PC-9 (cell line): Measurements from ENCODE around the gene SHKBP1. TPM values are rescaled to one million over a fixed set of nuclear protein-coding genes. Genes with fewer than 3 reads are reported as not detected.
"Not testable (repeated sequence)": the region's sequence is repeated elsewhere in the genome, so short reads cannot be mapped to it uniquely, and the experiment has no call there.

ENCODE experiments used
- BruUV-seq: library from RNA; stranded (reverse); fragments of 400-500 nt; replicated peaks from 2 replicates; lab custom pipeline; 2021; lab: Mats Ljungman, UMichigan
- CTCF ChIA-PET: fragments of 300-600 bp; sonication (Branson Sonifier 250); formaldehyde crosslinking; loops from one replicate; lab custom pipeline; 2022; ENCODE audit warnings: antibody characterized with exemption; lab: Charles Lee
- POLR2A ChIA-PET: fragments of 300-600 bp; sonication (Branson Sonifier 250); formaldehyde crosslinking; loops from one replicate; lab custom pipeline; 2022; ENCODE audit warnings: antibody characterized with exemption; ENCODE audit not compliant: unreplicated experiment; lab: Charles Lee
- DNase-seq, 2 experiments: peaks; one replicate each; pipeline versions ENCODE4 v3.0.0 to v3.0.0-alpha.2; 2015 to 2022; ENCODE audit warnings: mixed read lengths in 1 of 2
- H2AFZ ChIP-seq: fragments of 200-600 bp; sonication (generic); 2 replicates; pipeline ENCODE4 v1.8.1; 2017; ENCODE audit warnings: antibody characterized with exemption
- H3F3A ChIP-seq: fragments of 200-600 bp; sonication (generic); 2 replicates; pipeline ENCODE4 v1.8.1; 2017; ENCODE audit warnings: antibody characterized with exemption, mild to moderate bottlenecking, low read depth; ENCODE audit not compliant: insufficient read depth
- H3K27ac ChIP-seq: fragments of 200-600 bp; sonication (generic); 2 replicates; pipeline ENCODE4 v1.6.1; 2016; ENCODE audit warnings: mixed run types
- H3K27me3 ChIP-seq: fragments of 200-600 bp; sonication (generic); 2 replicates; pipeline ENCODE4 v1.6.1; 2016; ENCODE audit warnings: low read depth, mixed run types; ENCODE audit not compliant: insufficient read depth
- H3K36me3 ChIP-seq: fragments of 200-600 bp; sonication (generic); 2 replicates; pipeline ENCODE4 v1.6.1; 2016; ENCODE audit warnings: low read depth, mixed run types
- H3K4me1 ChIP-seq: fragments of 200-600 bp; sonication (generic); replicated peaks from 2 replicates; pipeline ENCODE4 v1.6.1; 2016; ENCODE audit warnings: mixed run types; ENCODE audit not compliant: insufficient read depth
- H3K4me2 ChIP-seq: fragments of 200-600 bp; sonication (generic); 2 replicates; pipeline ENCODE4 v1.6.1; 2017; ENCODE audit warnings: mixed run types
- H3K4me3 ChIP-seq: fragments of 200-600 bp; sonication (generic); 2 replicates; pipeline ENCODE4 v1.6.1; 2016; ENCODE audit warnings: mixed run types
- H3K79me2 ChIP-seq: fragments of 200-600 bp; sonication (generic); 2 replicates; pipeline ENCODE4 v1.6.1; 2017; ENCODE audit warnings: low read depth, mixed run types
- H3K9me2 ChIP-seq: fragments of 200-600 bp; sonication (generic); 2 replicates; pipeline ENCODE4 v1.8.1; 2017; ENCODE audit warnings: mild to moderate bottlenecking; ENCODE audit not compliant: insufficient read depth
- H3K9me3 ChIP-seq: fragments of 200-600 bp; sonication (generic); 2 replicates; pipeline ENCODE4 v1.8.1; 2016; ENCODE audit warnings: low read depth; ENCODE audit not compliant: insufficient read depth
- H4K20me1 ChIP-seq: fragments of 200-600 bp; sonication (generic); 2 replicates; pipeline ENCODE4 v1.8.1; 2017; ENCODE audit not compliant: insufficient read depth
- EZH2 ChIP-seq: fragments of 200-600 bp; sonication (generic); IDR thresholded peaks from 2 replicates; pipeline ENCODE4 v1.8.0; 2017; ENCODE audit warnings: antibody characterized with exemption, low read depth
- intact Hi-C: fragments of 100-400 bp; cut with micrococcal nuclease; formaldehyde crosslinking; loops from one replicate; pipeline ENCODE4 v1.10.0; 2022; ENCODE audit not compliant: unreplicated experiment
- total RNA-seq: library from RNA; stranded (reverse); gene quantifications from 2 replicates; pipeline ENCODE4 v1.2.3, GENCODE V29; 2021
- TF ChIP-seq, protein P1 (sequence below): fragments of 200-600 bp; sonication (generic); conservative IDR thresholded peaks from 2 replicates; pipeline ENCODE4 v1.6.1; 2017; ENCODE audit warnings: mixed run types, antibody characterized with exemption, mild to moderate bottlenecking, moderate library complexity

The SHKBP1 gene
- total RNA-seq, 1 experiment from 2014 or later, result 90.1 TPM

DNA sequence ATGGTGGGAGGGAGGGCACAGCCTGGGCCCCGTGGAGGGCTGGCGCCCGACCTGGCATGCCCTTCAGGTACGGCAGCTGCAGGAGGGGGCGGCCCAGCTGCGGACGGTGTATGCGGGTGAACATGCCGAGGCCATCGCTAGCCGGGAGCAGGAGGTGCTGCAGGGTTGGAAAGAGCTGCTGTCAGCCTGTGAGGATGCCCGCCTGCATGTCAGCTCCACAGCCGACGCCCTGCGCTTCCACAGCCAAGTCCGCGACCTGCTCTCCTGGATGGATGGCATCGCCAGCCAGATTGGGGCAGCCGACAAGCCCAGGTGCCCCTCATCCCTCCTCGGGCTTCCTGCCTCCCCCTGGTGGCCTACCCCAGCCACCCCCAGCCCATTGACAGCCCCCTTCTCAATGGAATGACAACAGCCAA, 16.6 kb upstream of the SHKBP1 start:
- H2AFZ ChIP-seq, result no peak overlapping the region
- no peak overlapping the region for H3K27ac ChIP-seq
- no peaks in the 10 kb centered on the region for H3K9me2 ChIP-seq
- H3K9me3 ChIP-seq, result no peaks in the 10 kb centered on the region
- no peak for DNase-seq
- H3K4me1 ChIP-seq, result no peaks in the 10 kb centered on the region
- H3F3A ChIP-seq, result no peaks in the 10 kb centered on the region; the same call in 1 of the 2 replicates
- no peak overlapping the region for H3K4me2 ChIP-seq
- BruUV-seq, result no TSS peak
- intact Hi-C loops, result no loop called here
- CTCF ChIA-PET, result no interaction called here
- H3K4me3 ChIP-seq, result no peak overlapping the region
- H3K79me2 ChIP-seq, result no peaks in the 10 kb centered on the region
- POLR2A ChIA-PET, result no interaction called here
- peaks cover 36% of the 10 kb centered on the region for H3K27me3 ChIP-seq
- H4K20me1 ChIP-seq, result no peaks in the 10 kb centered on the region
- TF ChIP-seq, protein P1, sequence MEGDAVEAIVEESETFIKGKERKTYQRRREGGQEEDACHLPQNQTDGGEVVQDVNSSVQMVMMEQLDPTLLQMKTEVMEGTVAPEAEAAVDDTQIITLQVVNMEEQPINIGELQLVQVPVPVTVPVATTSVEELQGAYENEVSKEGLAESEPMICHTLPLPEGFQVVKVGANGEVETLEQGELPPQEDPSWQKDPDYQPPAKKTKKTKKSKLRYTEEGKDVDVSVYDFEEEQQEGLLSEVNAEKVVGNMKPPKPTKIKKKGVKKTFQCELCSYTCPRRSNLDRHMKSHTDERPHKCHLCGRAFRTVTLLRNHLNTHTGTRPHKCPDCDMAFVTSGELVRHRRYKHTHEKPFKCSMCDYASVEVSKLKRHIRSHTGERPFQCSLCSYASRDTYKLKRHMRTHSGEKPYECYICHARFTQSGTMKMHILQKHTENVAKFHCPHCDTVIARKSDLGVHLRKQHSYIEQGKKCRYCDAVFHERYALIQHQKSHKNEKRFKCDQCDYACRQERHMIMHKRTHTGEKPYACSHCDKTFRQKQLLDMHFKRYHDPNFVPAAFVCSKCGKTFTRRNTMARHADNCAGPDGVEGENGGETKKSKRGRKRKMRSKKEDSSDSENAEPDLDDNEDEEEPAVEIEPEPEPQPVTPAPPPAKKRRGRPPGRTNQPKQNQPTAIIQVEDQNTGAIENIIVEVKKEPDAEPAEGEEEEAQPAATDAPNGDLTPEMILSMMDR, result no peak
- TF ChIP-seq EZH2, result no peak
- no peaks in the 10 kb centered on the region for H3K36me3 ChIP-seq

DNA sequence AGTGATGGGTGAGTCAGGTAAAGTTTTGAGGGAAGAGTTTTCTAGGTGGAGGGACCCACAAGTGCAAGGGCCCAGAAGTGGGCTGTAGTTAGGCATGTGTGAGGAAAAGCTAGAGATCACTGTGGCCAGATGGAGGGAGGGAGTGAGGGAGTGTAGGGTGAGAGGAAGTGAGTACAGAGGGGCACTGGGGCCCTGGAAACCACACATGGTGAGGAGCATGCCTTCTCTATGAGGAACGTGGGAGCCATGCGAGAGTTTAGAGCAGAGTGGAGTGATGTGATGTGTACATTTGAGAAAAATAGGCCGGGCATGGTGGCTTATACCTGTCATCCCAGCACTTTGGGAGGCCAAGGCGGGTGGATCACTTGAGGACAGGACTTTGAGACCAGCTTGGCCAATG, 14.7 kb upstream of the SHKBP1 start:
- no peaks in the 10 kb centered on the region for H3K4me1 ChIP-seq
- TF ChIP-seq, protein P1, result no peak
- TF ChIP-seq EZH2, result no peak
- peaks cover 25% of the 10 kb centered on the region for H3K27me3 ChIP-seq
- no peak overlapping the region for H3K4me2 ChIP-seq
- H3K4me3 ChIP-seq, result no peak overlapping the region
- no peak overlapping the region for H2AFZ ChIP-seq
- H3K79me2 ChIP-seq, result no peaks in the 10 kb centered on the region
- H4K20me1 ChIP-seq, result no peaks in the 10 kb centered on the region
- H3K9me2 ChIP-seq, result no peaks in the 10 kb centered on the region
- no peak for DNase-seq
- BruUV-seq, result no TSS peak
- H3K27ac ChIP-seq, result no peak overlapping the region
- H3K9me3 ChIP-seq, result no peaks in the 10 kb centered on the region
- no peaks in the 10 kb centered on the region for H3K36me3 ChIP-seq
- POLR2A ChIA-PET, result no interaction called here
- intact Hi-C loops, result no loop called here
- no peaks in the 10 kb centered on the region; the same call in 1 of the 2 replicates for H3F3A ChIP-seq
- CTCF ChIA-PET, result interaction anchor here (0.7 kb wide), 1 partner anchor 271 kb away, joined by 7 read pairs; no protein-coding TSS in a partner anchor

DNA sequence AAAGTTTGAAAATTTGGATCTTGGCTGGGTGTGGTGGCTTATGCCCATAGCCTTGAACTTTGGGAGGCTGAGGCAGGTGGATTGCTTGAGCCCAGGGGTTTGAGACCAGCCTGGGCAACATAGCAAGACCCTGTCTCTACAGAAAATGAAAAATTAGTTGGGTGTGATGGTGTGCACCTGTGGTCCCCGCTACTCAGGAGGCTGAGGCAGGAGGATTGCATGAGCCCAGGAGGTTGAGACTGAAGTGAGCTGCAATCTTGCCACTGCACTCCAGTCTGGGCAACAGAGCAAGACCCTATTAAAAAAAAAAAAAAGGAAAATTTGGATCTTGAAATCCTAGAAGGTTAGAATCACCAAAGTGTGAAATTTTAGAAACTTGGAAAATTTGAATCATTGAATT, 12.1 kb upstream of the SHKBP1 start:
- H4K20me1 ChIP-seq, H3K27ac ChIP-seq: not testable (repeated sequence)

DNA sequence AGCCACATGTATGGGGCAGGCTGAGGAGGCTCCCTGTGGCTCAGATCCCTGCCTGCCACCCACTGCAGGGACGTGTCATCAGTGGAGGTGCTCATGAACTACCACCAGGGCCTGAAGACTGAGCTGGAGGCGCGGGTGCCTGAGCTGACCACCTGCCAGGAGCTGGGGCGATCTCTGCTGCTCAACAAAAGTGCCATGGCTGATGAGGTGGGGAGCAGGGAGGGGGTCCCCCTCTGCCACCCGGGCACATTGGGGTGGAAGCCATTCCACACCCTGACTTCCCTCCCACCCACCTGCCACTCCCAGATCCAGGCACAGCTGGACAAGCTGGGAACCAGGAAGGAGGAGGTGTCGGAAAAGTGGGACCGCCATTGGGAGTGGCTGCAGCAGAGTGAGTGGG, 11.3 kb upstream of the SHKBP1 start:
- Histone ChIP-seq H3K36me3 (no peaks in the 10 kb centered on the region), H3K27me3 (peaks cover 10% of the 10 kb centered on the region), H3K4me1 (peaks cover 7% of the 10 kb centered on the region), H3K79me2 (no peaks in the 10 kb centered on the region), H3F3A (peaks cover 9% of the 10 kb centered on the region; the same call in 1 of the 2 replicates), H3K27ac (no peak overlapping the region), H4K20me1 (no peaks in the 10 kb centered on the region), H3K9me3 (no peaks in the 10 kb centered on the region), H2AFZ (no peak overlapping the region), H3K9me2 (no peaks in the 10 kb centered on the region), H3K4me3 (no peak overlapping the region), H3K4me2 (no peak overlapping the region)
- no TSS peak for BruUV-seq
- intact Hi-C loops, result no loop called here
- CTCF ChIA-PET, result no interaction called here
- POLR2A ChIA-PET, result interaction anchor here (0.6 kb wide), 1 partner anchor 62 kb away, joined by 7 read pairs; no protein-coding TSS in a partner anchor
- no peak for DNase-seq
- TF ChIP-seq, protein P1, result no peak
- no peak for TF ChIP-seq EZH2

More for the DNA sequence above, 12.1 kb upstream of the SHKBP1 start:
- DNase-seq, POLR2A ChIA-PET, H3K79me2 ChIP-seq, H3K4me1 ChIP-seq, intact Hi-C loops, BruUV-seq, H2AFZ ChIP-seq, CTCF ChIA-PET, H3K4me3 ChIP-seq, H3F3A ChIP-seq, H3K36me3 ChIP-seq, H3K9me2 ChIP-seq, H3K9me3 ChIP-seq, H3K4me2 ChIP-seq: not testable (repeated sequence)
- peaks cover 17% of the 10 kb centered on the region for H3K27me3 ChIP-seq
